Bronchial epithelial cell (primary cell): ENCODE measurements around the gene ABHD2. TPM values are rescaled to one million over a fixed set of nuclear protein-coding genes. Genes with fewer than 3 reads are reported as not detected.

Experiments
- DNase-seq: peaks from one replicate; pipeline ENCODE4 v3.0.0-alpha.2; 2010; ENCODE audit warnings: low read depth
- FAIRE-seq: peaks from 2 replicates; lab custom pipeline; 2011; peaks lifted over from hg19 to GRCh38; lab: Jason Lieb, UNC
- H3K27me3 ChIP-seq: 2 replicates; pipeline ENCODE4 v1.5.1; 2011; ENCODE audit warnings: low read length; ENCODE audit not compliant: control insufficient read depth, insufficient read depth
- H3K36me3 ChIP-seq: 2 replicates; pipeline ENCODE4 v1.5.1; 2011; ENCODE audit warnings: low read length; ENCODE audit not compliant: control insufficient read depth, insufficient read depth
- H3K4me3 ChIP-seq: 2 replicates; pipeline ENCODE4 v1.5.1; 2011; ENCODE audit warnings: mild to moderate bottlenecking, low read depth, low read length, control low read depth
- CTCF ChIP-seq: IDR thresholded peaks from 2 replicates; pipeline ENCODE4 v1.5.1; 2011; ENCODE audit warnings: mild to moderate bottlenecking, moderate library complexity, low read length, control low read depth, inconsistent platforms; ENCODE audit not compliant: insufficient read depth, severe bottlenecking
- total RNA-seq: library from RNA; depleted of rRNA; stranded (reverse); fragments of >200 nt; gene quantifications from 2 replicates; pipeline ENCODE4 v1.2.1, GENCODE V29; 2014

ABHD2 gene
- total RNA-seq, 1 donor from 2014 or later = 35.5 TPM

GRCh38 chr15:89111961-89112340, 23.7 kb downstream of the ABHD2 start:
- TF ChIP-seq CTCF = no peak
- FAIRE-seq (no peak), DNase-seq (no peak)
- no peaks in the 10 kb centered on the region for H3K27me3 ChIP-seq
- H3K36me3 ChIP-seq = no peaks in the 10 kb centered on the region
- H3K4me3 ChIP-seq = no peak overlapping the region

GRCh38 chr15:89112341-89112971, 24.2 kb downstream of the ABHD2 start:
- DNase-seq (no peak), FAIRE-seq (no peak)
- no peaks in the 10 kb centered on the region for H3K27me3 ChIP-seq
- no peak overlapping the region for H3K4me3 ChIP-seq
- no peaks in the 10 kb centered on the region for H3K36me3 ChIP-seq
- no peak for TF ChIP-seq CTCF

GRCh38 chr15:89113296-89114024, 25.2 kb downstream of the ABHD2 start:
- no peaks in the 10 kb centered on the region for H3K27me3 ChIP-seq
- no peaks in the 10 kb centered on the region for H3K36me3 ChIP-seq
- DNase-seq (no peak), FAIRE-seq (no peak)
- TF ChIP-seq CTCF = no peak
- H3K4me3 ChIP-seq = no peak overlapping the region

- FAIRE-seq (no peak), DNase-seq (peak; percentile 52)
- no peak for TF ChIP-seq CTCF
- H3K36me3 ChIP-seq = no peaks in the 10 kb centered on the region
- H3K27me3 ChIP-seq = no peaks in the 10 kb centered on the region
- H3K4me3 ChIP-seq = no peak overlapping the region
Observed at GRCh38 chr15:89114990-89115389, 26.7 kb downstream of the ABHD2 start.

GRCh38 chr15:89115547-89115946, 27.3 kb downstream of the ABHD2 start:
- Histone ChIP-seq H3K36me3 (no peaks in the 10 kb centered on the region), H3K4me3 (no peak overlapping the region), H3K27me3 (no peaks in the 10 kb centered on the region)
- TF ChIP-seq CTCF = no peak
- peak; percentile 75 for DNase-seq
- no peak for FAIRE-seq
